HG03575 (cell line): Measurements from ENCODE around the gene BCKDHA.
A peak's percentile ranks its signal among the peaks of the same experiment; 100 is the strongest.
"Not testable (repeated sequence)": the region's sequence is repeated elsewhere in the genome, so short reads cannot be mapped to it uniquely, and the experiment has no call there.

Source experiments
- ATAC-seq: cut with Tn5 transposase; IDR thresholded peaks from one replicate; pipeline ENCODE4 v1.9.1; 2021; ENCODE audit not compliant: unreplicated experiment, insufficient number of reproducible peaks, low FRiP score; ENCODE audit errors: extremely low read depth

The BCKDHA gene

DNA sequence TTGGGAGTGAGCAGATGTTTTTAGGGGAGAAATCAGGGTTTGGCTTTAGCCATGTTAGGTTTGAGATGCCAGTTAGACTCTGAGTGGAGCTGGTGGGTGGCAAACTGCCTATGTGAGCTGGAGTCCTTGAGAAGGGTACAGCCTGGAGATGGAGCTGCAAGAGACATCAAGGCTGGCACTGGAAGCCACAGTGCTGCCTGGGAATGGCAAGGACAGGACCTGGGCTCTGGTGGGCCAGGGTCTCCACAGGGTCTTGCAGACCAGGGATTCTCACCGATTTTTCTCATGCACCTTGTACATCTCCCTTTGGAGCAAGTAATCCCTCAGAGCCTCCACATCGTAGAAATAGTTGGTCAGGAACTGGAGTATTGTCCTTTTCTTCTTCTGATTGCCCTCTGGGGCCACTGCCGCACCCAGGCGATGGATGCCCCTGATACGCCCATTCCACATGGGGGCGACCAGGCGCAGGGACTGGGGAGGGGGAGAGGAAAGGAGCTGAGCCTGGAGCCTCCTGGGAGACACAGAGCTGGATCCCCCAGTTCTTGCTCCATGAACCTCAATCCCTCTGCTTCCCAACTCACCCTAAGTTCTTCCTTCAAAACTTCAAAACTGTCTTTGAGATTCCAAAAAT, 40.4 kb downstream of the BCKDHA start:
- no peak for ATAC-seq

DNA sequence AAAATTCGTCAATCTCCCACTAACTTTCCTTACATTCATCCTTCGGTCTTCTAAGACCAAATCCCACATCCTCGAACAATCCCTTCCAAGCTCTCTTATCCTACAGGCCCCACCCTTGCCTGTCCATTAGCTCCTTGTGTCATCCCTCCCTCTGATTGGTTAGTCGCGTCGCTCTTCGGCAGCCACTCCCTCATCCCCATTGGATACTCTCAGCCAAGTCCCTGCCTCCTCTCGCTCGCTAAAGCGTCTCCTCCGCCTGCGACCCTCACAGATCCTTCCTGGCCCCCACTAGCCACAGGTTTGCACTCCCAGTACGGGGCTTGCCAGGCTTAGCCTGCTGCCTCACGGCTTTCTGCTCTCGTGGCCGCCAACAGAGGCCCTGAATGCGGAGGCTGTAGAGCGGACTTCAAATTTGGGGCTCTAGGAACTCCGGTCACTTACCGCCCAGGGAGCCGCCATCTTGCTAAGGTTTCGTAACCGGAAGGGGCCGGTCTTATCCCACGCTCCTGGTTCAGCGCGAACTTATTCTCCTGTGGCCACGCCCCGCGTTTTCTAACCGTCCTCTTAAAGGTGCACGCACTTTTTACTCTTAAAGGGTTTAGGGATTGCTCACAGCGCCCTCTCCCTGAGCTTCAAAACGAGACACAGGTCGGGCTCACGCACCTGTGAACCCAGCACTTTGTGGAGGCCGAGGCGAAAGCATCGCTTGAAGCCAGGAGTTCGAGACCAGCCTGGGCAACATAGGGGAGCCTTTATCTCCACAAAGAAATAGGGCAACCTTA, 42.0 kb downstream of the BCKDHA start, which contains the start of gene DMAC2:
DMAC2 (minus strand) TSS at position 472 of the 782 bp plus-strand sequence; CDS start at position 459, 13 bp downstream.
- peak; percentile 63 for ATAC-seq

DNA sequence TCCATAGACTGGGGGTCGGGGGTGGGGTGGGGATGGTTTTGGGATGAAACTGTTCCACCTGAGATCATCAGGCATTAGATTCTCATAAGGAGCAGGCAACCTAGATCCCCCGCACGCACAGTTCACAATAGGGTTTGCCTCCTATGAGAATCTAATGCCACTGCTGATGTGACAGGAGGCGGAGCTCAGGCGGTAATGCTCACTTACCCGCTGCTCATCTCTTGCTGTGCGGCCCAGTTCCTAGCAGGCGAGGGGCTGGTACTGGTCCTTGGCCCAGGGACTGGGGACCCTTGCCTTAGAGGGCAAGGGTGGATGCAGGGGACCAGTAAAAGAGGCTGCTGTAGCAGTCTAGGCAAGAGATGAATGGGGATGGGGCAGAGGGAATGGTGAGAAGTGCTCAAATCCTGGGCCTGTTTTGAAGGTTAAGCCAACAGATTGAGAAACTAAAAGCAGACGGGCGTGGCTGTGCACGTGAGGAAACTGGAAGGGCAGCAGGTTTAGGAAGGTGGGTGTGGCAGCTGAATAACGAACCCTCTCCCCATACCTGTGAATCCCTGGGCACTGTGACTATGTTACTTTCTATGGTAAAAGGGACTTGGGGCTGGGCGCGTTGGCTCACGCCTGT, 43.8 kb downstream of the BCKDHA start:
- ATAC-seq, result no peak

DNA sequence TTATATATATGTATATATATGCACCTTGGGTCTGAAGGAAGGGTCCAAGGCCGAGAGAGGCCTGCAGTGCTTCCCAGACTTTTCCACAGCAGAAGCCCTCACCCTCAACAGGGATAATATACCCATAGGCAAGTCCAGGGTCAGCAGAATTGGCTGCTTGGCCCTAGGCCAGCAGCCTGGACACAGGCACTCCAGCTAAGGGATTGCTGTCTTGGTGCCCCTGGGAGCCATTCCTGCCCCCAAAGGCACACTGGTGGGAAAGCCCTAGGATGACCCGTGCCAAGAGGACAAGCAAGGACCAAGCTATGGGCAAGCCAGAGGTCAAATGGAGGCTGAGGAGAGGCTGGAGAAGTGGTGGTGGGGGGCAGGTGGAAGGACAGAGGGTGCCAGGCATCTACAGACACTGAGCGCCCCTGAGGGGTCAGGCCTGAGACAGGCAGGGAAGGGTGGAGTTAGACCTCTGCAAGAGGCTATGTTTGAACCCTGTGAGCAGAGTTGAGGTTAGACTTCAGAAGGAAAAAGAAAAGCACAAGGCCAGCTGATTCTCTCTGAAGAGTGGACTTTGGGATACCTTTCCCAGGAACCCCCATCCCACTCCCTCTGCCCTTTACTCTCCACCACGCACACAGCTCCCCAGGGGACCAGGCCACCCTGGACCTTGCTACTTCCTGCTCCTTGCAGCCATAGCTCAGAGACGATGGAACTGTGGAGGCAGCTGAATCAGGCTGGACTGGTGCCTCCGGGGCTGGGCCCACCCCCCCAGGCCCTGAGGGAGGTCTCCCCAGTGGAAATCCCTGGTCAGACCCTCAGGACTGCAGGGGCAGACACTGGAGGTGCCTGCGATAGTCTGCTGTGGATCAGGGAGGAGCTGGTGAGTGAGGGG, 45.1 kb downstream of the BCKDHA start, which contains the start of gene ERICH4:
ERICH4 (plus strand) TSS at position 684 of the 883 bp plus-strand sequence; CDS start at position 698, 14 bp downstream.
- ATAC-seq, result no peak

DNA sequence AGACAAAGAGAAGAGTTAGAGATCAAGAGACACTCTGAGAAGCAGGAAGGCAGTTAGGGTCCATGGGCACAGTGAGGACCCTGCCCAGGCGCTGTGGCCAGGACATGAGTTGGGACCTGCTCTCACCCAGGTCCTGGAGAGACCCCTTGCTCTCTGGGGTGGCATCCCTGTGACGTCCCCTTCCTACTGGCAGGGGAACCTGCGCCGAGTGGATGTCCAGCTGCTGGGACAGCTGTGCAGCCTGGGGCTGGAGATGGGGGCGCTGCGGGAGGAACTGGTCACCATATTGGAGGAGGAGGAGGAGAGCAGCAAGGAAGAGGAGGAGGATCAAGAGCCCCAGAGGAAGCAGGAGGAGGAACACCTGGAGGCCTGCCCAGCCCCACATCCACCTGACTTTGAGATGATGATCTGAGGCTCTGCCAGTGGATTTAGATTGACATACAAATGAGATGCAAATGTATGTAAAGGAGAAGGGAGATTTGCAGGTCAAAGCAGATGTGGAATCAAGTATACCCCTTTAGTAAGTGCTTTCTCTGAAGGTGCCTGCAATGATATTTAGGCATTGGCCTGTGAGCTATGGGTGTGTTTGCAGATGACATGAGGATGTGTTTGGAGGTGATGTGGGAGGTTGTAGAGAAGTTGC, 46.3 kb downstream of the BCKDHA start:
- ATAC-seq, result no peak

DNA sequence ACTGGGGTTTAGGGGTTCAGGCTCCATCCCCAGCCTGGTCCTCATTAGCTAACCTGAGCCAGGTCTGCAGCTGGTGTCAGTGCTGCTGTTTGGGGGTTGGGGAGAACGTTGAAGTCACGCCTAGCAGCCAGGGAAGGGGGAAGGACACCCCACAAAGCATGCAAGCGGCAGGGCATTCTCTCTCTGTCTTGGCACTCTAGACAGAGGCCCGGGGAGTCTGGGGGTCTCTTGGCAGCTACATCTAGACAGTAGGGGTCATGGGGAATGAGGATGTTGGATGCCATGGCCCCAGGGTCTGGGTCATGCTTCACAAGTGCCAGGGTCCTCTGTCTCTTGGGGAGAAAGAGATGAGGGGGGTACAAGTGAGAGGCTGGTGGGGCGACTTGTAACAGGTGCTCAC, 48.0 kb downstream of the BCKDHA start:
- no peak for ATAC-seq

DNA sequence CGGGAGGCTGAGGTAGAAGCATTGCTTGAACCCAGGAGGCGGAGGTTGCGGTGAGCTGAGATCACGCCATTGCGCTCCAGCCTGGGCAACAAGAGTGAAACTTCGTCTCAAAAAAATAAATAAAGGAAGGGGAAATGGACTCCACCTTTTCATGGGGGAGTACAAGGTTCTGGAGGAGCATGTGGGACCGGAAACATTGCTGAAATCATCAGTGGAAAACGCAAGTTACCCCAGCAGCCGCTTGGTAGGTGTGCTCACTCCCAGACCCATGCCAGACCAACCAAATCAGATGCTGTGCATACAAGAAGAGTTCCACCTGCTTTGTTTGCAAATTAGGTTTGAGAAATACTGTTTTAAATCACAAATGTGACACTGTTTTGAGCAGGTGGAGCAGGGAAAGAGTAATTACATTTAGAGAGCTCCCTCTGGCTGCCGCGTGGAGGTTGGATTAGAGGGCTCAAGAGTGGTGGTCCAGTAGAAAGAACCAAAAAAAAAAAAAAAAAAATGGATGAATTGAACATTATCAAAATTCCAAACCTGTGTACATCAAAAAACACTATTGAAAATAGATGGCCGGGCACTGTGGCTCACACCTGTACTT, 50.2 kb downstream of the BCKDHA start:
- ATAC-seq, result no peak

DNA sequence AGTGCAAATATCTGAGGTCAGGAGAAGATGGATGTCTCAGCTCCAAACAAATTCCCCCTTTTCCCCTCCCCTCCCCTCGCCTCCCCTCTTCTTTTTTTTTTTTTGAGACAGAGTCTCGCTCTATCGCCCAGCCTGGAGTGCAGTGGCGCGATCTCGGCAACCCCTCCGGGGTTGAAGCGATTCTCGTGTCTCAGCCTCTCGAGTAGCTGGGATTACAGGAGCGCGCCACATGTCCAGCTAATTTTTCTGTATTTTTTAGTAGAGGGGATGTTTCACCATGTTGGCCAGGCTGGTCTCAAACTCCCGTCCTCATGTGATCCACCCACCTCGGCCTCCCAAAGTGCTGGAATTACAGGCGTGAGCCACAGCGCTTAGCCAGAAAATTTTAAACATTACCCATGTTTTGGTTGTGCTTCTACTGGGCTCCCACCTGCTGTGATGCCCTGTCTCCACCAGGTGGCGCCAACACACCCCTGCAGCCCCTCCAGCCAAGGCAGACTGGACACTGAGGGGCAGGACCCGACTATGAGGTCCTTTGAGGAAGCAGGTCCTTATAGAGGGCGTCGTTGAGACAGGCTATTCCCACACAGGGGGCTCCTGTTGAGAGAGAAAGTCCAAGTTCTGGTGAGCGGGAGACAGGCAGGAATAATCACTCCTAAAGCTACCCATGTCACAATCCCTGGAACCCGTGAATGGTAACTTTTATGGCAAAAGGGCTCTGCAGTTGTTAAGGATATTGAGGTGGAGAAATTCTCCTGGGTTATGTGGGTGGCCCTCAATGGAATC, 51.7 kb downstream of the BCKDHA start:
- no peak for ATAC-seq

DNA sequence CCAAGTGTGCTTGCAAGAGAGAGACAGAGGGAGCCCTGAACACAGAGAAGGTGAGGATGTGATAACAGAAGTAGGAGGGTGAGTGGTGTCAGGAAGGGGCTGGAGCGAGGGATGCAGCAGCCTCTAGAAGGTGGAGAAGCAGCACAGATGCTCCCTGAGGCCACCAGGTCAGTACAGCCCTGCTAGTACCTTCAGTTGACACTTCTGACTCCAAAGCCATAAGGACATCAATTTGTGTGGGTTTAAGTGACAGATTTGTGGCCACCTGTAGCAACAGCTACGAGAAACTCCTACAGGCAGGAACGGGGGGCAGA, 52.2 kb downstream of the BCKDHA start:
- no peak for ATAC-seq

DNA sequence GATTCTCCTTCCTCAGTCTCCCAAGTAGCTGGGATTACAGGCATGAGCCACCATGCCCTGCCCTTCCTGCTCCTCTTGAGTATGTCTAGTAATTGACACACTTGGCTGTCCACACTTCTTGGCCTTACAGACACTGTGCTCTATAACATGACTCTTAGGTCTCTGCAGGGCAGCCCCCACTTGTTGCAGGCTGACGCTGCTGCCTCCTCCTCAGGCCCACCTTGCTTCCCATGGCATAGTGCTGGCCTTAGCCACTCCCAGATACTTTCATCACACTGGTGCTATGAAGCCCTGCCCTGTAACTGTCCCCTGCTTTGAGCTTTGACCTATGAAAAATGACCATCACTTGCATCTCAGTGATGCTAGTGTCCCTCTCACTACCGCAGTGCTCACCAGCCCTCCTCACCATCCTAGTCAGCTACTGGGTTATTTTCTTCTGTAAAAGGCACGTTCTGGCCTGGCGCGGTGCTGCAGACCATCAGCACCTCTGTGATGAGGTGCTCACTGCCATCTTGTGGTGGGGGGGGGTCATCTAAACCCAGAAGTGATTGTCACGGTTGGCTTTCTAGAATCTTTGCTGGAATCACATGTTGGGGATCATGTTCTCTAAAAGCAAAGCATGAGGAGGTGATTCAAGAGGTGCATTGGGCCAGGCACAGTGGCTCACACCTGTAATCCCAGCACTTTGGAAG, 55.1 kb downstream of the BCKDHA start:
- ATAC-seq, result no peak

DNA sequence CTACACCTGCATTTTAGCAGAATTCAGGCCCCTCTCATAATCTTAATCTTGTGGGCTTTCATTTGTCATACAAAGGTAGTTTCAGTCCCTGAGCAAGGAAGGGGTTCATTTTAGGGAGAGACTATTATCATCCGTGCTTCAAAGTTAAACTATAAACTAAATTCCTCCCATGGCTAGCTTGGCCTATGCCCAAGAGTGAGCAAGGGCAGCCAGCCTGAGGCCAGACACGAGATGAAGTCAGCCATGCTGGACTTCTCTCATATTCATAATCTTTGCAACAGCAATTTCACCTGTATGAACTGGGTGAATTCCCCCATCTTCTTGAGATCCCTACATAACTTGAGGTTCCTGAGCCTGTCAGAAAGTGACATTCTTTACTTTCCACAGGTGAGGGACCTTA, 58.3 kb downstream of the BCKDHA start:
- ATAC-seq, result no peak

DNA sequence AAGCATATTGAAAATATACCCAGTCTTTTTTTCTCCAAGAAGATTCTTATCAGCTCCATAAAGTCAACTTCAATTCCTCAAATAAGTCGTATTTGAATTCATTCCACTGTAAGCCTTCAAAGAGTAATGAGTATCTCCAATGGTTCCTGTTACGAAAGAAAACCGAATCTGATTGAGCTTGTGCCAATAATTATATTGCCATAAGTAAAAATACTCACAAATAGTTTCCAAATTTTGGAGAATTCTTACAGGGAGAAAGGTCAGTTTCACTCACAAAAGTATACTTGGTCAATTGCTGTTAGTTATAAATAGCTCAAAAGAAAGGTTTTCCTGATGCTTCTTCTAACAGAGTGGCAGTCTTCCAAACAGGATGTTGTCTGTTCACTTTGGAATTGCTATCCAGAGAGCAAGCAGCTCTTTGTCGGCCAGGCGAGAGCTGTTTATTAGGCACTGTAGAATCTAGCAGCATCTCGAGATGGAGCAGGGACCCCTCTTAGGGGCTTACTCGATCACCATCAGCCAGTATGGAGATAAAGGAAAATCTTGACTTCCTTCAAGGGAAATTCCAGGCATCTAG, 58.8 kb downstream of the BCKDHA start:
- ATAC-seq, result no peak

DNA sequence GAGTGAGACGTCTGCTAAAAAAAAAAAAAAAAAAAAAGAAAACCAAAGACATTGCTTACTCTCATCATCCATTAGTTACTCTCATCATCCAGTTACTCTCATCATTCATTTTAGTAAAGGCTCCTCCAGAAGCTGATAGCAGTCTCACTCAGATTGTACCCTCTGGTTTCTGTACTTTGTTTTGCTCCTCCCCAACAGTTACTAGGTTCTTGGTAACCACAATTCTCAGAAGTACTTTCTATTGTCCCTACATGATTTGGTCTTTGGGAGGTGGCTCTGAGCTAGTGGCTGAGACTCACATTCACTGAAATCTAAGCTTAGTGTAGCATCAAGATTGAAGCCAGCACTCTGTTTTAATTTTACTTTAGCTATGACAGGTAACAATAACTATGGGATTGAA, 59.6 kb downstream of the BCKDHA start:
- peak; percentile 75 for ATAC-seq

DNA sequence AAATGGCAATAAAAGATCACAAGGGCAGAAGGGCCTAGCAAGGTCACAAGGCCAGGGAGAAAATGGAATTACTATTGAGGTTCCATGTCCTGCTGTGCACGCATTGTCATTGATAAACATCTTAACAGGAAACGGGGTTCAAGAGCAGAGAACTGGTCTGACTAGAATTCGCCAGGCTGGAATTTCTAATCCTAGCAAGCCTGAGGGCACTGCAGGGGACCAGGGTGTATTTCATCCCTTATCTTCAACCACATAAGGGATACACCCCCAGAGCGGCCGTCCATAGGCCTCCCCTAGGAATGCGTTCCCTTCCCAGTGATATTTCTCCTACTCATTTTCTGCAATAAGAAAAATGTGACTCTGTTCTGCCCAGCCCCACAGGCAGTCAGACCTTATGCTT, 64.9 kb downstream of the BCKDHA start:
- no peak for ATAC-seq

DNA sequence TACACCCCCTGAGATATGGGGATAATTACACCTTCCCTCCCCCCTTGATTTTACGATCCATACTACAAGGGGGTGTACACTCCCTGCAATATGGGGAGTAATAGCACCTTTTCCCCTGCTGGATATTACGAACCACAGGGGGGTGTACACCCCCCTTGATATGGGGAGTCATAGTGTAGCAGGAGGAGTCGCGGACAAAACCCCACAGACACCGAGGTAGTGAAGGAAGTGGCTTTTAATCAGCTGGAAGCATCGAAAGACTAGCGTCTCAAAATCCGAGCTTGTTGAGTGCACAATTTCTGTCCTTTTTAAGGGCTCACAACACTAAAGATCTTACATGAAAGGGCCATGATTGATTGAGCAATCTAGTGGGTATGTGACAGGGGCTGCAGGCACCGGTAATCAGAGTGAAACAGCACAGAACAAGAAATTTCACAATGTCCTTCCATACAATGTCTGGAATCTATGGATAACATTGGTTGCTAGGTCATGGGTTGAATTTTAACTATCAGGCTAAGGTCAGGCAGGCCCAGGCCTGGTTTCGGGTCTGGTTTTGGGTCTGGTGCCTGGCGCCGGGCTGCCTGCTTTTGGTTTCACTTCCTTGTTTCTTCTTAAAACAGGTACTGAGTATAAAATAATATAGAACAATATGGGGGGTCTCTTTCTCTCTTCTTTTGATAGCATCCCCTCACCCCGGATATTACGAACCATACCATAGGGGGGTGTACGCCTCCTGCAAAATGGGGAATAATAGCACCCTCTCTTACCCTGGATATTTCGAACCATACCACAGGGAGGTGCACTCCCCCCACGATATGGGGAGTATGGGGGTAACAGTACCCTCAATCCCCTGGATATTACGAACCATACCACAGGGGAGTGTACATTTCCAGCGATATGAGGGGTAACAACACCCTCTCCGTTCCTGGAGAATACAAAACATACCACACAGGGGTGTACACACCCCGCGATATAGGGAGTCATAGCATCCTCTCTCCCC, 65.9 kb downstream of the BCKDHA start:
- ATAC-seq, result not testable (repeated sequence)
